HUES48 (cell line): ENCODE data around the gene FOXI1.

Source experiments
- H3K27ac ChIP-seq: one replicate; pipeline ENCODE4 v1.7.0; 2013; ENCODE audit warnings: low read depth, low read length, inconsistent platforms
- H3K27me3 ChIP-seq: 2 replicates; pipeline ENCODE4 v1.6.1; 2013; ENCODE audit warnings: mild to moderate bottlenecking, low read length; ENCODE audit not compliant: control insufficient read depth, insufficient read depth
- H3K36me3 ChIP-seq: 2 replicates; pipeline ENCODE4 v1.6.1; 2013; ENCODE audit warnings: low read length; ENCODE audit not compliant: control insufficient read depth, insufficient read depth
- H3K4me1 ChIP-seq: 2 replicates; pipeline ENCODE4 v1.6.1; 2013; ENCODE audit warnings: mild to moderate bottlenecking, low read length; ENCODE audit not compliant: control insufficient read depth, insufficient read depth
- H3K4me3 ChIP-seq: 2 replicates; pipeline ENCODE4 v1.5.1; 2013; ENCODE audit warnings: mild to moderate bottlenecking, low read depth, low read length
- H3K9ac ChIP-seq: 2 replicates; pipeline ENCODE4 v1.6.1; 2013; ENCODE audit warnings: mild to moderate bottlenecking, low read depth, low read length, moderate library complexity
- H3K9me3 ChIP-seq: 2 replicates; pipeline ENCODE4 v1.6.1; 2013; ENCODE audit warnings: low read length; ENCODE audit not compliant: control insufficient read depth, insufficient read depth

FOXI1 gene

GRCh38 chr5:170143091-170143490 lies 37.4 kb downstream of the FOXI1 start:
- no peaks in the 10 kb centered on the region for H3K4me1 ChIP-seq
- H3K27ac ChIP-seq, result no peak overlapping the region
- H3K27me3 ChIP-seq, result no peaks in the 10 kb centered on the region
- H3K9me3 ChIP-seq, result no peaks in the 10 kb centered on the region
- H3K4me3 ChIP-seq, result no peak overlapping the region
- H3K9ac ChIP-seq, result no peak overlapping the region
- H3K36me3 ChIP-seq, result no peaks in the 10 kb centered on the region

GRCh38 chr5:170143710-170144109 lies 38.0 kb downstream of the FOXI1 start:
- no peaks in the 10 kb centered on the region for H3K36me3 ChIP-seq
- no peaks in the 10 kb centered on the region for H3K9me3 ChIP-seq
- H3K27ac ChIP-seq, result no peak overlapping the region
- no peaks in the 10 kb centered on the region for H3K4me1 ChIP-seq
- no peak overlapping the region for H3K9ac ChIP-seq
- no peak overlapping the region for H3K4me3 ChIP-seq
- H3K27me3 ChIP-seq, result no peaks in the 10 kb centered on the region

GRCh38 chr5:170144286-170145023 lies 38.8 kb downstream of the FOXI1 start:
- Histone ChIP-seq H3K9ac (no peak overlapping the region), H3K4me3 (no peak overlapping the region), H3K4me1 (no peaks in the 10 kb centered on the region), H3K27me3 (no peaks in the 10 kb centered on the region), H3K36me3 (no peaks in the 10 kb centered on the region), H3K27ac (no peak overlapping the region), H3K9me3 (no peaks in the 10 kb centered on the region)

- no peak overlapping the region for H3K9ac ChIP-seq
- no peaks in the 10 kb centered on the region for H3K27me3 ChIP-seq
- H3K9me3 ChIP-seq, result no peaks in the 10 kb centered on the region
- no peak overlapping the region for H3K4me3 ChIP-seq
- no peaks in the 10 kb centered on the region for H3K4me1 ChIP-seq
- no peaks in the 10 kb centered on the region for H3K36me3 ChIP-seq
- no peak overlapping the region for H3K27ac ChIP-seq
These were observed 39.8 kb downstream of the FOXI1 start for GRCh38 chr5:170145462-170145861.

- Histone ChIP-seq H3K4me3 (no peak overlapping the region), H3K27ac (no peak overlapping the region), H3K27me3 (no peaks in the 10 kb centered on the region), H3K9me3 (no peaks in the 10 kb centered on the region), H3K9ac (no peak overlapping the region), H3K36me3 (no peaks in the 10 kb centered on the region), H3K4me1 (peaks cover 11% of the 10 kb centered on the region; the same call in 1 of the 2 replicates)
These were observed 41.5 kb downstream of the FOXI1 start for GRCh38 chr5:170147051-170147752.

GRCh38 chr5:170147753-170148264 lies 42.1 kb downstream of the FOXI1 start:
- Histone ChIP-seq H3K27ac (no peak overlapping the region), H3K4me1 (peaks cover 11% of the 10 kb centered on the region; the same call in 1 of the 2 replicates), H3K36me3 (no peaks in the 10 kb centered on the region), H3K9me3 (no peaks in the 10 kb centered on the region), H3K4me3 (no peak overlapping the region), H3K27me3 (no peaks in the 10 kb centered on the region), H3K9ac (no peak overlapping the region)

GRCh38 chr5:170148430-170149205 lies 42.9 kb downstream of the FOXI1 start:
- H3K4me1 ChIP-seq, result peaks cover 11% of the 10 kb centered on the region; the same call in 1 of the 2 replicates
- H3K9me3 ChIP-seq, result no peaks in the 10 kb centered on the region
- H3K36me3 ChIP-seq, result no peaks in the 10 kb centered on the region
- no peak overlapping the region for H3K27ac ChIP-seq
- no peaks in the 10 kb centered on the region for H3K27me3 ChIP-seq
- H3K9ac ChIP-seq, result no peak overlapping the region
- H3K4me3 ChIP-seq, result no peak overlapping the region

GRCh38 chr5:170149206-170149515 lies 43.5 kb downstream of the FOXI1 start:
- Histone ChIP-seq H3K9ac (no peak overlapping the region), H3K9me3 (no peaks in the 10 kb centered on the region), H3K27me3 (no peaks in the 10 kb centered on the region), H3K4me3 (no peak overlapping the region), H3K27ac (no peak overlapping the region), H3K4me1 (peaks cover 11% of the 10 kb centered on the region; the same call in 1 of the 2 replicates), H3K36me3 (no peaks in the 10 kb centered on the region)

- H3K36me3 ChIP-seq, result no peaks in the 10 kb centered on the region
- H3K27me3 ChIP-seq, result no peaks in the 10 kb centered on the region
- H3K4me3 ChIP-seq, result no peak overlapping the region
- H3K9me3 ChIP-seq, result no peaks in the 10 kb centered on the region
- H3K9ac ChIP-seq, result no peak overlapping the region
- no peak overlapping the region for H3K27ac ChIP-seq
- peaks cover 20% of the 10 kb centered on the region; the same call in 1 of the 2 replicates for H3K4me1 ChIP-seq
These were observed 45.0 kb downstream of the FOXI1 start for GRCh38 chr5:170150713-170151096.

GRCh38 chr5:170151097-170151831 lies 45.6 kb downstream of the FOXI1 start:
- H3K27ac ChIP-seq, result peak overlapping the region; percentile 62
- no peaks in the 10 kb centered on the region for H3K27me3 ChIP-seq

More at GRCh38 chr5:170151097-170151831, 45.6 kb downstream of the FOXI1 start:
- Histone ChIP-seq H3K9me3 (no peaks in the 10 kb centered on the region), H3K9ac (0 out of 2 replicates have a peak overlapping the region, but pooled peaks have one; percentile 3), H3K4me1 (peaks cover 20% of the 10 kb centered on the region; the same call in 1 of the 2 replicates), H3K4me3 (no peak overlapping the region), H3K36me3 (no peaks in the 10 kb centered on the region)
